ENCODE results near the gene B3GLCT. TPM values are rescaled to one million over a fixed set of nuclear protein-coding genes. Genes with fewer than 3 reads are reported as not detected.
A peak's percentile ranks its signal among the peaks of the same experiment; 100 is the strongest.

B3GLCT gene
- total RNA-seq, 4 donors from 2014 or later, result 2.3 to 9.2 (median 7.1) TPM

GRCh38 chr13:31311921-31312320 is 112.1 kb downstream of the B3GLCT start:
- intact Hi-C loops (cut with DNase I), result no loop called here
- WGBS, 2 donors, result 63 to 87% methylated on average over 2 of the region's 2 CpGs
- TF ChIP-seq POLR2A (IDR thresholded peaks at IDR 0.05) (no peak), CTCF (IDR thresholded peaks at IDR 0.05) (no peak)
- Histone ChIP-seq H3K4me3 (no peak overlapping the region), H3K36me3 (peaks cover 0 to 34% (median 0%) of the 10 kb centered on the region in 3 donors), H3K9me3 (peaks cover 0 to 28% (median 22%) of the 10 kb centered on the region in 3 donors), H3K27me3 (no peaks in the 10 kb centered on the region), H3K27ac (peak overlapping the region in 1 of 4 donors; percentile 39), H3K4me1 (peaks cover 0 to 31% (median 3%) of the 10 kb centered on the region in 3 donors)
- DNase-seq, result no peak

- no peak overlapping the region for H3K27ac ChIP-seq
- WGBS, 2 donors, result 86 to 88% methylated on average over 2 of the region's 2 CpGs
- H3K4me1 ChIP-seq, result peaks cover 0 to 20% (median 3%) of the 10 kb centered on the region in 3 donors
- no peak for DNase-seq
- H3K36me3 ChIP-seq, result peaks cover 0 to 57% (median 0%) of the 10 kb centered on the region in 3 donors
- TF ChIP-seq CTCF (IDR thresholded peaks at IDR 0.05) (no peak), POLR2A (IDR thresholded peaks at IDR 0.05) (no peak)
- H3K4me3 ChIP-seq, result no peak overlapping the region
- peaks cover 0 to 28% (median 22%) of the 10 kb centered on the region in 3 donors for H3K9me3 ChIP-seq
- intact Hi-C loops (cut with DNase I), result no loop called here
- no peaks in the 10 kb centered on the region for H3K27me3 ChIP-seq
These were observed 115.2 kb downstream of the B3GLCT start for GRCh38 chr13:31314961-31315360.

GRCh38 chr13:31320946-31321345 is 121.2 kb downstream of the B3GLCT start:
- intact Hi-C loops (cut with DNase I), result no loop called here
- DNase-seq, result no peak
- Histone ChIP-seq H3K4me1 (peaks cover 0 to 14% (median 3%) of the 10 kb centered on the region in 3 donors), H3K36me3 (peaks cover 0 to 48% (median 0%) of the 10 kb centered on the region in 3 donors), H3K9me3 (peaks cover 0 to 3% (median 1%) of the 10 kb centered on the region in 3 donors), H3K27me3 (no peaks in the 10 kb centered on the region), H3K4me3 (no peak overlapping the region), H3K27ac (no peak overlapping the region)
- WGBS, 2 donors, result 88 to 93% methylated on average over 4 of the region's 4 CpGs
- no peak for TF ChIP-seq CTCF (IDR thresholded peaks at IDR 0.05)
- TF ChIP-seq POLR2A (IDR thresholded peaks at IDR 0.05), result no peak

GRCh38 chr13:31321457-31321856 is 121.7 kb downstream of the B3GLCT start:
- 75 to 88% methylated on average over 3 of the region's 3 CpGs for WGBS, 2 donors
- Histone ChIP-seq H3K36me3 (peaks cover 0 to 42% (median 0%) of the 10 kb centered on the region in 3 donors), H3K27me3 (no peaks in the 10 kb centered on the region), H3K4me1 (peaks cover 0 to 14% (median 3%) of the 10 kb centered on the region in 3 donors), H3K27ac (no peak overlapping the region), H3K9me3 (no peaks in the 10 kb centered on the region), H3K4me3 (no peak overlapping the region)
- intact Hi-C loops (cut with DNase I), result no loop called here
- DNase-seq, result no peak
- TF ChIP-seq POLR2A (IDR thresholded peaks at IDR 0.05), result no peak

GRCh38 chr13:31322026-31322425 is 122.3 kb downstream of the B3GLCT start:
- DNase-seq, result no peak
- TF ChIP-seq POLR2A (IDR thresholded peaks at IDR 0.05) (no peak), CTCF (IDR thresholded peaks at IDR 0.05) (no peak)
- H3K27ac ChIP-seq, result no peak overlapping the region
- H3K27me3 ChIP-seq, result no peaks in the 10 kb centered on the region
- WGBS, 2 donors, result 40 to 54% methylated on average over 3 of the region's 3 CpGs
- intact Hi-C loops (cut with DNase I), result no loop called here
- no peak overlapping the region for H3K4me3 ChIP-seq
- peaks cover 0 to 14% (median 3%) of the 10 kb centered on the region in 3 donors for H3K4me1 ChIP-seq
- no peaks in the 10 kb centered on the region for H3K9me3 ChIP-seq
- H3K36me3 ChIP-seq, result peaks cover 0 to 38% (median 0%) of the 10 kb centered on the region in 3 donors

Data from esophagus squamous epithelium (tissue), 5 donors.